DOHH2 (cell line): ENCODE measurements around the gene MARCO.

ENCODE experiments used
- H3F3A ChIP-seq: fragments of 200-600 bp; sonication (generic), shearing (Covaris generic); 2 replicates; pipeline ENCODE4 v1.6.0; 2016; ENCODE audit warnings: antibody characterized with exemption, mild to moderate bottlenecking; ENCODE audit not compliant: control insufficient read depth, insufficient read depth
- H3K27ac ChIP-seq: fragments of 200-600 bp; sonication (generic); 2 replicates; pipeline ENCODE4 v1.5.1; 2014; ENCODE audit warnings: low read depth, mild to moderate bottlenecking, low read length, moderate library complexity
- H3K27me3 ChIP-seq: fragments of 200-600 bp; sonication (generic); 2 replicates; pipeline ENCODE4 v1.6.1; 2014; ENCODE audit warnings: mild to moderate bottlenecking, low read length, mixed read lengths; ENCODE audit not compliant: control insufficient read depth
- H3K36me3 ChIP-seq: fragments of 200-600 bp; sonication (generic); 2 replicates; pipeline ENCODE4 v1.6.1; 2014; ENCODE audit warnings: mild to moderate bottlenecking, low read length, moderate library complexity, mixed read lengths; ENCODE audit not compliant: control insufficient read depth
- H3K4me1 ChIP-seq: fragments of 200-600 bp; sonication (generic); 2 replicates; pipeline ENCODE4 v1.6.1; 2014; ENCODE audit warnings: mild to moderate bottlenecking, low read length, mixed read lengths; ENCODE audit not compliant: control insufficient read depth
- H3K4me2 ChIP-seq: fragments of 200-600 bp; sonication (generic); 2 replicates; pipeline ENCODE4 v1.6.0; 2014; ENCODE audit warnings: mild to moderate bottlenecking, low read length, moderate library complexity
- H3K4me3 ChIP-seq: fragments of 200-600 bp; sonication (generic); 2 replicates; pipeline ENCODE4 v1.5.1; 2014; ENCODE audit warnings: mild to moderate bottlenecking, low read length, mixed read lengths
- H3K79me2 ChIP-seq: fragments of 200-600 bp; sonication (generic); 2 replicates; pipeline ENCODE4 v1.6.1; 2014; ENCODE audit warnings: mild to moderate bottlenecking, low read length, mixed read lengths; ENCODE audit not compliant: control insufficient read depth
- H3K9me2 ChIP-seq: fragments of 200-600 bp; sonication (generic); replicated peaks from 2 replicates; pipeline ENCODE4 v1.6.1; 2014; ENCODE audit warnings: mild to moderate bottlenecking, low read length, mixed read lengths; ENCODE audit not compliant: control insufficient read depth
- H3K9me3 ChIP-seq: fragments of 200-600 bp; sonication (generic); 2 replicates; pipeline ENCODE4 v1.6.1; 2014; ENCODE audit warnings: antibody characterized with exemption, low read length, mixed read lengths; ENCODE audit not compliant: control insufficient read depth, insufficient read depth
- H4K20me1 ChIP-seq: fragments of 200-600 bp; sonication (generic); 2 replicates; pipeline ENCODE4 v1.6.0; 2014; ENCODE audit warnings: low read depth, mild to moderate bottlenecking, antibody characterized with exemption, low read length, moderate library complexity; ENCODE audit not compliant: control insufficient read depth, insufficient read depth
- CTCF ChIP-seq: fragments of 200-600 bp; sonication (generic); IDR thresholded peaks from one replicate; pipeline ENCODE4 v1.5.1; 2014; ENCODE audit warnings: antibody characterized with exemption, mild to moderate bottlenecking, low read depth, low read length; ENCODE audit not compliant: poor library complexity, severe bottlenecking
- EZH2phosphoT487 ChIP-seq: fragments of 200-600 bp; sonication (generic); IDR thresholded peaks from 2 replicates; pipeline ENCODE4 v1.6.1; 2017; ENCODE audit warnings: borderline replicate concordance, mild to moderate bottlenecking, antibody characterized with exemption, low read length, moderate library complexity, mixed read lengths

The MARCO gene

DNA sequence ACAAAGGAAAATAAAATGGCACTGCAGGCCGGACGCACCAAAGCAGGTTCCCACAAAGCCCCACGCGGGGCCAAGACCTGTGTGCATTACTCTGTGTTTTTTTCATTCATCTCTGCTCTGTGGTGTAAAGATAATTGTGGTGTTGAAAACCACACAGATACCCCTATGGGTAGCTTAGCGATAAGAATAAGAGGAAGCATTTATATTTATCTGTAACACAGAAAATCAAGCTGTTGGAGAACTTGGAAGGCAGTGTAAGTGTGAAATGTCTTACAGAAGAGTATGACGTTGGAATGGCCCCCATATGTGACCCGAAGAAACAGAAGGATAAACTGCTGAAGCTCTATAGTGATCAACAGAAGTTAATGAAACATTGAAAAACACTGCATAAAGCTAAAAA is 20.3 kb upstream of the MARCO start:
- H3K4me3 ChIP-seq: no peak overlapping the region
- H3K79me2 ChIP-seq: no peaks in the 10 kb centered on the region
- no peaks in the 10 kb centered on the region for H4K20me1 ChIP-seq
- no peaks in the 10 kb centered on the region for H3K27me3 ChIP-seq
- no peak for TF ChIP-seq EZH2phosphoT487
- no peaks in the 10 kb centered on the region for H3K4me1 ChIP-seq
- no peaks in the 10 kb centered on the region for H3F3A ChIP-seq
- no peaks in the 10 kb centered on the region for H3K9me3 ChIP-seq
- no peaks in the 10 kb centered on the region for H3K36me3 ChIP-seq
- H3K9me2 ChIP-seq: no peaks in the 10 kb centered on the region
- no peak overlapping the region for H3K27ac ChIP-seq
- H3K4me2 ChIP-seq: no peak overlapping the region

DNA sequence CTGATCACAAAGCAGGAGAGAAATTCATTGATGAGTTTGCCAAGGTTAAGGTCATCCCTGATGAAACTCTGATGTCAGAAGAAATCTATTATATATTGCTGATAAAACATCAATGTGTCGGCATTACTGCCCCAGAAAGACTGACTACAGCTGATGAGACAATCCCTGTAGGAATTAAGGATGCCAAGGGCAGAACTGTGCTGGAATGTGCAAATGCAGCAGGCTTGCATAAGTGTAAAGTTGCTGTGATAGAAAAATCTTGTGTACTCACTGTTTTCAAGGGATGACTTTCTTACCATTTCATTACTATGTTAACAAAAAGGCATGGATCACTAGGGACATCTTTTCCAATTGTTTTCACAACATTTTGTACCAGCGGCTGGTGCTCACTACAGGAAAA is 19.7 kb upstream of the MARCO start:
- H3F3A ChIP-seq: no peaks in the 10 kb centered on the region
- no peaks in the 10 kb centered on the region for H3K27me3 ChIP-seq
- no peak for TF ChIP-seq CTCF
- no peak for TF ChIP-seq EZH2phosphoT487
- no peak overlapping the region for H3K27ac ChIP-seq
- no peaks in the 10 kb centered on the region for H3K36me3 ChIP-seq
- no peak overlapping the region for H3K4me2 ChIP-seq
- H3K9me2 ChIP-seq: no peaks in the 10 kb centered on the region
- H4K20me1 ChIP-seq: no peaks in the 10 kb centered on the region
- H3K79me2 ChIP-seq: no peaks in the 10 kb centered on the region
- H3K4me3 ChIP-seq: no peak overlapping the region
- H3K4me1 ChIP-seq: no peaks in the 10 kb centered on the region
- H3K9me3 ChIP-seq: no peaks in the 10 kb centered on the region

- no peaks in the 10 kb centered on the region for H3K79me2 ChIP-seq
- H3K4me2 ChIP-seq: no peak overlapping the region
- no peaks in the 10 kb centered on the region for H3K36me3 ChIP-seq
- no peaks in the 10 kb centered on the region for H3K9me3 ChIP-seq
- no peak overlapping the region for H3K4me3 ChIP-seq
- no peak for TF ChIP-seq EZH2phosphoT487
- TF ChIP-seq CTCF: no peak
- H3F3A ChIP-seq: no peaks in the 10 kb centered on the region
- H4K20me1 ChIP-seq: no peaks in the 10 kb centered on the region
- no peaks in the 10 kb centered on the region for H3K9me2 ChIP-seq
- no peaks in the 10 kb centered on the region for H3K27me3 ChIP-seq
- no peak overlapping the region for H3K27ac ChIP-seq
- H3K4me1 ChIP-seq: no peaks in the 10 kb centered on the region
Measured at GRCh38 chr2:118923371-118923770, 18.6 kb upstream of the MARCO start.

GRCh38 chr2:118925476-118925875 is 16.5 kb upstream of the MARCO start:
- Histone ChIP-seq H3K4me2 (no peak overlapping the region), H3K4me3 (no peak overlapping the region), H3K4me1 (no peaks in the 10 kb centered on the region), H4K20me1 (no peaks in the 10 kb centered on the region), H3F3A (no peaks in the 10 kb centered on the region), H3K27me3 (no peaks in the 10 kb centered on the region), H3K27ac (no peak overlapping the region), H3K9me2 (no peaks in the 10 kb centered on the region), H3K36me3 (no peaks in the 10 kb centered on the region), H3K9me3 (no peaks in the 10 kb centered on the region), H3K79me2 (no peaks in the 10 kb centered on the region)
- TF ChIP-seq CTCF: no peak
- no peak for TF ChIP-seq EZH2phosphoT487
